Stomach smooth muscle (tissue), 2 donors: Measurements from ENCODE around the gene HUNK.
"Not testable (repeated sequence)": the region's sequence is repeated elsewhere in the genome, so short reads cannot be mapped to it uniquely, and the experiment has no call there.

Experiments
- H3K27ac ChIP-seq: one replicate; pipeline ENCODE4 v1.7.0; 2013; ENCODE audit warnings: mild to moderate bottlenecking, low read length, inconsistent platforms
- H3K27me3 ChIP-seq, 2 donors: one replicate each; pipeline ENCODE4 v1.7.0; 2013; ENCODE audit warnings: low read length in 2 of 2; ENCODE audit not compliant: insufficient read depth in 2 of 2, control insufficient read depth in 1 of 2
- H3K36me3 ChIP-seq, 2 donors: one replicate each; pipeline ENCODE4 v1.7.0; 2013; ENCODE audit warnings: low read length in 2 of 2; ENCODE audit not compliant: control insufficient read depth in 2 of 2, insufficient read depth in 2 of 2
- H3K4me1 ChIP-seq: one replicate; pipeline ENCODE4 v1.7.0; 2013; ENCODE audit warnings: low read length; ENCODE audit not compliant: control insufficient read depth, insufficient read depth
- H3K4me3 ChIP-seq, 2 donors: one replicate each; pipeline ENCODE4 v1.7.0; 2013; ENCODE audit warnings: low read length in 2 of 2
- H3K9ac ChIP-seq, 2 donors: one replicate each; pipeline ENCODE4 v1.7.0; 2013; ENCODE audit warnings: low read length in 2 of 2, mild to moderate bottlenecking in 1 of 2
- H3K9me3 ChIP-seq, 2 donors: one replicate each; pipeline ENCODE4 v1.7.0; 2013; ENCODE audit warnings: low read length in 2 of 2; ENCODE audit not compliant: control insufficient read depth in 2 of 2
- donor health status: healthy.
- donor health status: Pancreatic carcinoma.

The HUNK gene

DNA sequence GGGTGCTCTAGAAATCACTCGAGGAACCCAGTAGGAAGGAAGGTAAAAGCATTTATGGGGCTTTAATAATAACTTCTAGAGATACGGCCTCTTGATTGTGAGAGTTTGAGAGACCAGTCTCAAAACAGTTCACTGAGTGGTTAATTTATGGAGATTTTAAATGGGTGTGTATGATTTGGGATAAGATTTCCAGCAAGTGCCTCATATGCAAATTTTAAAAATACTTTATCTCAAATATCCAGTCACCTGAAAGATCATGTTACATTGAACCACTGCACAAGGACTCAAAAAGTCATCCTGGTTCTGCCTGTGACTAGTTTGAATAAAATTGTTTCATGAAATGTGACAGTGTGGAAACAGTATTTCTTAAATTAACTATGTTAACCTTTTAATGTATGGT, 64.5 kb downstream of the HUNK start:
- H3K9me3 ChIP-seq: no peaks in the 10 kb centered on the region
- H3K9ac ChIP-seq: no peak overlapping the region
- H3K4me3 ChIP-seq: no peak overlapping the region
- no peak overlapping the region for H3K27ac ChIP-seq
- H3K27me3 ChIP-seq: no peaks in the 10 kb centered on the region
- H3K4me1 ChIP-seq: no peaks in the 10 kb centered on the region
- H3K36me3 ChIP-seq: no peaks in the 10 kb centered on the region

DNA sequence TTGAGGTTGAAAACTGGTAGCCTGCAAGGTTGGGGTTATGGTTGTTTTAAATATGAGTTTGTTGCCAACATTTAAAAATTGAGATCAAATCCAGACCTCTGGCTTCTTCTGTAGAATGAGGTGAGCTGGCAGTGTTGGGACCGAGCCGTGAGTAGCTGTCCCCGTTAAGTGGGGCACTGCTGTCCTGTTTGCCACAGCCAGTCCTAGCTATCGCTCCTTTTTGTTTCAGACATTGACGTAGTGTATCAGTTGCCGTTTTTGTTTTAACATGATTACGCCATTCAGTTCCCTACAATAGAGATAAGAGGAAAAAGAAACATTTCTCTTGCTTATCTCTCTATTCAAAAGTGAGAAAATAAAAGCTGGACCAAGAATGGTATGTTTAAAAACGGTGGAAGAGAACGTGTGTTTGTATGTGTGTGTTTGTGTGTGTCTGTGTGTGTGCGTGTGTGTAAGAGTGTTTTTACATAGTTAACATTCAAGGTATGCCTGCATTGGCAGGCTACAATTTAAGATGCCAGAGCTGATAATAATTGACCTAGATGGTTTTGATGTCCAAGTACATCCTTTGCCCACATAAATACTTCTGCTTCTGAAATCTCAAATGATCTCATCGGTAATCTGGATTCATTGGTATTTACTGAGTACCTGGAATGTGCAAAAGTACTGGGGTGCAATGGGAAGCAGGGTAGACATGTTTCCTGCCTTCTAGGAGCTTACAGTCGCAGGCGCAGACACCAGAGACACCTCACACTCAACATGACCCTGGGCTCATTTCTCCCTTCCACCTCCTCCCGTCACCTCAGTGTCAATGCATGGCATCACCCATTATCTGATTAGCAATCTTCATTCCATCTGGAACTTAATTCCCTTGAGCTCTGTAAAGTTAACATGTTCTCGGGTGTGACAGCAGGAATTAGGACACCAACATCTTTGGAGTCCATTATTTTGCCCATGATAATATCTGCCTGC, 65.8 kb downstream of the HUNK start:
- H3K4me3 ChIP-seq: no peak overlapping the region
- H3K36me3 ChIP-seq: no peaks in the 10 kb centered on the region
- H3K4me1 ChIP-seq: no peaks in the 10 kb centered on the region
- H3K27me3 ChIP-seq: peaks cover 0 to 3% of the 10 kb centered on the region in 2 donors
- H3K9ac ChIP-seq: no peak overlapping the region
- no peak overlapping the region for H3K27ac ChIP-seq
- H3K9me3 ChIP-seq: no peaks in the 10 kb centered on the region

DNA sequence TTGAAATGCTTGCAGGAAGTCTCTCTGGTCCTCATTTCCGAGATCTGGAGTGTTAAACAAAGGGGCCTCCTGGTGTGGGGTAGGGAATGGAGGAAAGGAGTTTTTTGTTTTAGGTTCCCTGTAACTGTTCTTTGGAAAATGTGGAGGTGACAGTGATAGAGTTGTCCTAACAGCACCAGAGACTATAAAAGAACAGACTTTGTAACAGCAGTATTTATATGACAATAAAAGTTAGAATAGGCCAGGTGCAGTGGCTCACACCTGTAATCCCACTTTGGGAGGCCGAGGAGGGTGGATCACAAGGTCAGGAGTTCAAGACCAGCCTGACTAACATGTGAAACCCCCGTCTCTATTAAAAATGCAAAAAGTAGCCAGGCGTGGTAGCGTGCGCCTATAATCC, 68.9 kb downstream of the HUNK start:
- H3K9ac ChIP-seq: no peak overlapping the region
- H3K27ac ChIP-seq: no peak overlapping the region
- H3K4me3 ChIP-seq: no peak overlapping the region
- H3K4me1 ChIP-seq: peaks cover 2% of the 10 kb centered on the region
- H3K9me3 ChIP-seq: no peaks in the 10 kb centered on the region
- peaks cover 0 to 5% of the 10 kb centered on the region in 2 donors for H3K27me3 ChIP-seq
- no peaks in the 10 kb centered on the region for H3K36me3 ChIP-seq

DNA sequence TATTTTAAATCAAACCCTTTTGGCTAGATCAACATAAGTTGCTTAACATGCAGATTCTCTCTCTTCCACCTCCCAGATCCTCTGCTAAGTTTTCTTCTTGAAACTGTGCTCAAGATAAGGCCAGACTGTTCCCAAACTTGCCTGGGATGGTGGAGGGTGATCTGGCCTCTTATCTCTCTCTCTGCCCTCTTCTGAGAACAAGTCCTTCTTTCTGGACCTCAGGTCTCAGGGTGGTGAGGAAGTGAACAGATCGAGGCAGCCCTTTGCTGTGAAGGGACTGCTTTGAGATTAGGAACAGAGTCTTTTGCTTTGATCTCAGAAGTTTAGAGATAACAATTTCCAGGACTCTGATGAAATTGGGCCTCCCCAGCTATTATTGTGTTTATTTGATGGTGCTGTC, 70.7 kb downstream of the HUNK start:
- Histone ChIP-seq H3K9me3 (no peaks in the 10 kb centered on the region), H3K27me3 (peaks cover 0 to 5% of the 10 kb centered on the region in 2 donors), H3K27ac (no peak overlapping the region), H3K9ac (no peak overlapping the region), H3K4me1 (peaks cover 2% of the 10 kb centered on the region), H3K36me3 (no peaks in the 10 kb centered on the region), H3K4me3 (no peak overlapping the region)

DNA sequence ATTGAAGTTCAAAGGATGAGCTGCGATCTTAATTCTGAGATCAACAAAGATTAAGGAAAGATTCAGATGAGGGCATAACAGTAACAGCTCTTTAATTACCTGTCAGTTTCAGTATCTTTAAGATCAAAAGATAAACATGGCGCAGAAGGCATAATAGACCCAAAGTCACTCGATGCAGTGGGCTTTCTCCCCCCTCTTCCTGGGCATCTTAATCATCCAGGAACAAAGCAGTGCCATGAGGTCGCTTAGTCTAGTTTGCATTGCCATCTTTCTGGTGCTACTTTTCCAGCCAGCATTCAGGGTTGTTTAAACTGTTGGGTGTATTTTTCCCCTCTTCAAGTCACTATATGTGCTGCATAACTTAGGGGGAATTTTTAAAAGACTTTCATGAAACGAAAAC, 72.3 kb downstream of the HUNK start:
- Histone ChIP-seq H3K27ac (no peak overlapping the region), H3K9me3 (no peaks in the 10 kb centered on the region), H3K36me3 (no peaks in the 10 kb centered on the region), H3K27me3 (peaks cover 0 to 5% of the 10 kb centered on the region in 2 donors), H3K9ac (no peak overlapping the region), H3K4me1 (peaks cover 2% of the 10 kb centered on the region), H3K4me3 (no peak overlapping the region)

DNA sequence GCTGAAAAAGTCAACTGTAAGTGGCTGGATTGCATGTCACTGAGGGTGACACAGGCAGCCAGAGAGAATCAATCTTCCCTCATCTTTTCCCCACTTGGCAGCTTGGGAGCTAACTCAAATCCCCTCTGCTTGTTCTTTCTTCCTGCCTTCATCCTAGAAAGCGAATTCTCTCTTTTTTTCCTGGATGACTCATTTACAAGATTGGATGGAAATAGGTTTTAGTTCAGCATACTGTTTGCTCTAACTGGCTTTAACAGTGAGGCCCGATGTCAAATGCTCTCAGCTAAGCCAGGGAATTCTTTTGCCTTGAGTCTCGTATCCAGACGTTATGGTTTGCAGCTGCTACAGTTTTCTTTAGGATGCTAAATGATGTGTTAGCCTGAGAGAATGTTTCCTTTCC, 72.7 kb downstream of the HUNK start:
- Histone ChIP-seq H3K27me3 (peaks cover 0 to 5% of the 10 kb centered on the region in 2 donors), H3K9me3 (no peaks in the 10 kb centered on the region), H3K9ac (no peak overlapping the region), H3K4me1 (peaks cover 2% of the 10 kb centered on the region), H3K4me3 (no peak overlapping the region), H3K36me3 (no peaks in the 10 kb centered on the region), H3K27ac (no peak overlapping the region)

DNA sequence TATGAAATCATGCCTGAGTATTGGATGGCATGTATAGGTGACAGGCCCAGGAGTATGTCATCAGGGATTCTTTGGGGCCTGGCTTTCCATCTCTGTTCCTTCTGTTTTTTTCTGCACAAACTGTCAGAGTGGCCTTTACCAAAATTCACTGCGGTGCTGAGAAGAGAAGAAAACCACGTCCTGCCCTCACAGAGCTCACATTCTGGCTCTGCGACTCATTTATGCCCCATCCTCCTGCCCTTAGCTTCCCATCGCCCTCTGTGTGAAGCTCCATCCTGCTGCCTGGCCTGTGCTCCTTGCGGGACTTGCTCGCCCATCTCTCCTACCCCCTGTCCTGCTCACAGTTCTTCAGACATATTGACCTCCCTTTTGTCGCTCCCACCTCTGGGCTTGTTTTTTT, 73.4 kb downstream of the HUNK start:
- Histone ChIP-seq H3K4me1 (peaks cover 2% of the 10 kb centered on the region), H3K27ac (no peak overlapping the region), H3K9ac (no peak overlapping the region)

DNA sequence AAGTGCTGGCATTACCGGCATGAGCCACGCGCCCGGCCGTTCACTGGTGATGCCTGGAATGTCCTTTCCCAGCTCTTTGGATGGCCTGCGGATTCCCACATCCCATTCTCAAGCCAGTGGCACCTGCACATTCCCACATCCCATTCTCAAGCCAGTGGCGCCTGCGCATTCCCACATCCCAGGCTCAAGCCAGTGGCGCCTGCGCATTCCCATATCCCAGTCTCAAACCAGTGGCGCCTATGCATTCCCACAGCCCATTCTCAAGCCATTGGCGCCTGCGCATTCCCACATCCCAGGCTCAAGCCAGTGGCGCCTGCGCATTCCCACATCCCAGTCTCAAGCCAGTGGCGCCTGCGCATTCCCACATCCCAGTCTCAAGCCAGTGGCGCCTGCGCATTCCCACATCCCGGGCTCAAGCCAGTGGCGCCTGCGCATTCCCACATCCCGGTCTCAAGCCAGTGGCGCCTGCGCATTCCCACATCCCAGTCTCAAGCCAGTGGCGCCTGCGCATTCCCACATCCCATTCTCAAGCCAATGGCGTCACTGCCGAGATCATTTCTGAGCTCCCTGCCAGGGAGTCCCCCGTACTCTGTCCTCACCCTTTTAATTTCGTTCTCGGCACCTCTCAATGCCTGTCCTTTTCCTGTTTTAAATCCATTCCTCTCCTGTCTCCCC, 74.2 kb downstream of the HUNK start:
- H3K4me3 ChIP-seq, H3K36me3 ChIP-seq, H3K27ac ChIP-seq, H3K4me1 ChIP-seq, H3K9me3 ChIP-seq, H3K27me3 ChIP-seq, H3K9ac ChIP-seq: not testable (repeated sequence)

More for the DNA sequence above, 73.4 kb downstream of the HUNK start:
- Histone ChIP-seq H3K27me3 (peaks cover 0 to 5% of the 10 kb centered on the region in 2 donors), H3K4me3 (no peak overlapping the region), H3K36me3 (no peaks in the 10 kb centered on the region), H3K9me3 (no peaks in the 10 kb centered on the region)

DNA sequence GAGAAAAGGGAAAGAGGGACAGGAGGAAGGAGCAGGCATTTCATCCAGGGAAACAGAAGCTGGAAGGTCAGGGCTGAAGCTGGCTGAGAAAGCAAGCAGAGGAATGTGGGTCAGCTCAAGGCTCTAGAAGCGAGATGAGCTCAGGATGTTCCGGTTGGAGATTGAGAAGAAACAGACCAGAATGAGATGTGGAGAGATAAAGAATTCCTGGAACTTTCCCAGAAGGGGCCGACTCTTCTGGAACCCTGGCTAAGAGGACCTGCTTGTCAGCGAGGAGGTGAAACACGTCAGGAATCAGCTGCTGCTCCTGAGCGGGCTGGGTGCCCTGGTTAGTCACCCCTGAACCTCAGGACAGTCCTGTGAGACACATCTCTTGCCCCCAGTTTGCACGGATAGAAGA, 75.9 kb downstream of the HUNK start:
- H3K36me3 ChIP-seq: no peaks in the 10 kb centered on the region
- H3K9ac ChIP-seq: no peak overlapping the region
- no peak overlapping the region for H3K4me3 ChIP-seq
- H3K27ac ChIP-seq: no peak overlapping the region
- peaks cover 2% of the 10 kb centered on the region for H3K4me1 ChIP-seq
- no peaks in the 10 kb centered on the region for H3K9me3 ChIP-seq
- peaks cover 0 to 2% of the 10 kb centered on the region in 2 donors for H3K27me3 ChIP-seq

DNA sequence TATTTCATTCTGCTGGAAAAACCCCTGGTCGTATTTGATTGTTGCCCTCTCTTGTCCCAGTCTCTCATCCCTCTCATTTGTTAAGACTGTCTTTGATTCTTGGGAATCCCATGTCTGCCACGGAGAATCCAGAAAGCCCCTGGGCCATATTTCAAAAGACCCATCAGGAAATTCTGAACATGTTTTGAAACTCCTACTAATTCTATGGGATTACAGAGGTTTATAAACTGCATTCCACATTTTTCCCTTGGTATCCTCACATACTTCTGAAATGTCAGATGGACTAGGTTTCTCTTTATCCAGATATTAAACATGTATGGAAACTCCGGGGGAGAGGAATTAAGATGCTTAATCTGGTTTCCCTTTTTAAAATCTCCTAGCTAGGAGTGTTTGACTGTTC, 80.0 kb downstream of the HUNK start:
- no peak overlapping the region for H3K27ac ChIP-seq
- H3K9me3 ChIP-seq: no peaks in the 10 kb centered on the region
- no peaks in the 10 kb centered on the region for H3K36me3 ChIP-seq
- H3K4me1 ChIP-seq: no peaks in the 10 kb centered on the region
- no peak overlapping the region for H3K4me3 ChIP-seq
- no peaks in the 10 kb centered on the region for H3K27me3 ChIP-seq
- no peak overlapping the region for H3K9ac ChIP-seq

DNA sequence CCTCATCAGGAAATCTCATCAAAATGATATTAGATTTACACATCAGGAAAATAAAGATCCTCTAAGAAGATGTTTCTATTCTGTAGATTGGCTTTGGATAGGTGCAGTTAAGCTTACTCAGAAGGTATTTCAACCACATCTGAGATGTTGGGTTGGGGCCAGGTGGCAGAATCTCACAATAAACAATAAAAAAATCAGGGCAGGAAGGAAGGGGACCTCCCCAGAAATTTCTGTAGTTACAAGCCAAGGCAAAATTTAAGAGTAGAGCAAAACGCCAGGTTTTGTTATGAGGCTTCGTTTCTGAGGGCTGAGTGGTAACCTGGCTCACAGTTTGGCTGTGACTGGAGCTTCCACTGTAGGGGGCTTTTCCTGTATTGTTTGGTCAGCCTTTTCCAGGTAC, 84.8 kb downstream of the HUNK start:
- H3K27ac ChIP-seq: no peak overlapping the region
- no peak overlapping the region for H3K4me3 ChIP-seq
- no peaks in the 10 kb centered on the region for H3K4me1 ChIP-seq
- no peaks in the 10 kb centered on the region for H3K27me3 ChIP-seq
- H3K9me3 ChIP-seq: peaks cover 0 to 7% of the 10 kb centered on the region in 2 donors
- H3K9ac ChIP-seq: no peak overlapping the region
- no peaks in the 10 kb centered on the region for H3K36me3 ChIP-seq
